ENCODE results near the gene PKMYT1.

The PKMYT1 gene

GRCh38 chr16:2924901-2925755 lies 55.1 kb downstream of the PKMYT1 start:
- H3K36me3 Mint-ChIP-seq (ENCODE audit: insufficient read depth) = peaks cover 6% of the 10 kb centered on the region
- H3K27ac Mint-ChIP-seq (ENCODE audit: low read depth) = no peak overlapping the region
- H3K9me3 Mint-ChIP-seq = no peaks in the 10 kb centered on the region
- H3K4me1 Mint-ChIP-seq = peaks cover 15% of the 10 kb centered on the region
- no peak overlapping the region for H3K4me3 Mint-ChIP-seq
- ATAC-seq (replicated peaks; ENCODE audit: extremely low read depth, poor library complexity, severe bottlenecking) (no peak), DNase-seq (ENCODE audit: low spot score in 2 of 2) (no peak)
- H3K27me3 Mint-ChIP-seq = no peaks in the 10 kb centered on the region

GRCh38 chr16:2923481-2923880 lies 56.8 kb downstream of the PKMYT1 start:
- Mint-ChIP-seq H3K4me1 (peaks cover 21% of the 10 kb centered on the region), H3K36me3 (ENCODE audit: insufficient read depth) (peaks cover 16% of the 10 kb centered on the region), H3K27me3 (no peaks in the 10 kb centered on the region), H3K9me3 (no peaks in the 10 kb centered on the region), H3K27ac (ENCODE audit: low read depth) (no peak overlapping the region), H3K4me3 (no peak overlapping the region)
- DNase-seq (ENCODE audit: low spot score in 2 of 2) (no peak), ATAC-seq (replicated peaks; ENCODE audit: extremely low read depth, poor library complexity, severe bottlenecking) (no peak)
